Keratinocyte (primary cell): ENCODE results near the gene CD37. TPM values are rescaled to one million over a fixed set of nuclear protein-coding genes. Genes with fewer than 3 reads are reported as not detected.

ENCODE experiments used
- DNase-seq: peaks from one replicate; pipeline ENCODE4 v3.0.0-alpha.2; 2011; ENCODE audit warnings: low read depth, missing footprints, low spot score
- FAIRE-seq: peaks from 2 replicates; lab custom pipeline; 2011; peaks lifted over from hg19 to GRCh38; lab: Jason Lieb, UNC
- H2AFZ ChIP-seq: 2 replicates; pipeline ENCODE4 v1.6.0; 2012; ENCODE audit warnings: low read length, control low read depth, inconsistent platforms; ENCODE audit not compliant: control insufficient read depth
- H3K27ac ChIP-seq: 2 replicates; pipeline ENCODE4 v1.5.1; 2011; ENCODE audit warnings: low read length; ENCODE audit not compliant: control insufficient read depth, insufficient read depth
- H3K27me3 ChIP-seq: 3 replicates; pipeline ENCODE4 v1.6.0; 2011; ENCODE audit warnings: low read length; ENCODE audit not compliant: control insufficient read depth, insufficient read depth; ENCODE audit errors: extremely low read depth
- H3K36me3 ChIP-seq, 2 experiments: 2 replicates in 1 of 2; 3 replicates in 1 of 2; pipeline ENCODE4 v1.5.1; 2011; ENCODE audit warnings: low read length in 2 of 2, mild to moderate bottlenecking in 1 of 2; ENCODE audit not compliant: control insufficient read depth in 2 of 2, insufficient read depth in 2 of 2; ENCODE audit errors: extremely low read depth in 1 of 2
- H3K4me1 ChIP-seq: 3 replicates; pipeline ENCODE4 v1.5.1; 2011; ENCODE audit warnings: low read length; ENCODE audit not compliant: control insufficient read depth, insufficient read depth; ENCODE audit errors: extremely low read depth
- H3K4me2 ChIP-seq: 3 replicates; pipeline ENCODE4 v1.6.0; 2011; ENCODE audit warnings: low read depth, low read length; ENCODE audit not compliant: control insufficient read depth, insufficient read depth; ENCODE audit errors: extremely low read depth
- H3K4me3 ChIP-seq, 3 experiments: fragments of 200-600 bp in 1 of 3; sonication (generic) in 1 of 3; 2 replicates in 2 of 3; 3 replicates in 1 of 3; pipeline ENCODE4 v1.5.1; 2011 to 2016; ENCODE audit warnings: low read length in 3 of 3, mild to moderate bottlenecking in 3 of 3, control low read depth in 2 of 3, inconsistent platforms in 1 of 3, low read depth in 1 of 3, mixed read lengths in 1 of 3, mixed run types in 1 of 3, moderate library complexity in 1 of 3; ENCODE audit not compliant: control insufficient read depth in 2 of 3, insufficient read depth in 2 of 3; ENCODE audit errors: extremely low read depth in 1 of 3
- H3K79me2 ChIP-seq: 2 replicates; pipeline ENCODE4 v1.6.0; 2012; ENCODE audit warnings: low read length; ENCODE audit not compliant: control insufficient read depth, insufficient read depth
- H3K9ac ChIP-seq: 3 replicates; pipeline ENCODE4 v1.6.0; 2011; ENCODE audit warnings: low read length; ENCODE audit not compliant: control insufficient read depth, insufficient read depth; ENCODE audit errors: extremely low read depth
- H3K9me1 ChIP-seq: 3 replicates; pipeline ENCODE4 v1.6.0; 2011; ENCODE audit warnings: low read length; ENCODE audit not compliant: control insufficient read depth, insufficient read depth; ENCODE audit errors: extremely low read depth
- H3K9me3 ChIP-seq: 2 replicates; pipeline ENCODE4 v1.5.1; 2012; ENCODE audit warnings: low read depth, low read length; ENCODE audit not compliant: control insufficient read depth
- H4K20me1 ChIP-seq: 3 replicates; pipeline ENCODE4 v1.6.0; 2011; ENCODE audit warnings: low read length; ENCODE audit not compliant: control insufficient read depth, insufficient read depth; ENCODE audit errors: extremely low read depth
- EZH2 ChIP-seq: IDR thresholded peaks from one replicate; pipeline ENCODE4 v1.6.1; 2012; ENCODE audit warnings: inconsistent platforms, mild to moderate bottlenecking, low read length, moderate library complexity
- dilution Hi-C: fragments of 300-500 bp; cut with MboI; formaldehyde crosslinking; loops from one replicate; pipeline ENCODE4 v1.7.0; 2020; ENCODE audit warnings: low sequenced_read_pairs; ENCODE audit not compliant: extremely low pct_ligation_motif_present
- polyA plus RNA-seq, 5 experiments: library from polyadenylated mRNA; depleted of rRNA in 3 of 5; stranded (reverse) in 3 of 5; stranded (forward) in 1 of 5; unstranded in 1 of 5; fragments of >200 nt; gene quantifications; 1 replicate in 1 of 5; 2 replicates in 3 of 5; 3 replicates in 1 of 5; pipeline versions ENCODE4 v1.2.1 to v1.2.3, GENCODE V29; 2011 to 2012; ENCODE audit warnings: missing spikeins in 2 of 5, low read depth in 1 of 5, low replicate concordance in 1 of 5
- TF ChIP-seq, protein P1 (sequence below), 3 experiments: IDR thresholded peaks in 1 of 3; conservative IDR thresholded peaks in 1 of 3; optimal IDR thresholded peaks in 1 of 3; 2 replicates in 2 of 3; 3 replicates in 1 of 3; pipeline versions ENCODE3 to v1.5.1; 2011; ENCODE audit warnings: low read length in 3 of 3, mild to moderate bottlenecking in 3 of 3, moderate library complexity in 2 of 3, control low read depth in 1 of 3, inconsistent platforms in 1 of 3; ENCODE audit not compliant: insufficient read depth in 2 of 3; ENCODE audit errors: extremely low read depth in 1 of 3

CD37 gene
- polyA plus RNA-seq, 1 donor (not counting 4 experiments of a cell fraction or from before 2014, with no cell fraction given) = not detected

GRCh38 chr19:49362048-49362928, 27.1 kb downstream of the CD37 start, which contains the start of gene TEAD2:
Gene TEAD2 (minus strand): TSS chr19:49362416. CDS start chr19:49360075, 2,341 bp downstream.
- peak within 1 kb of the TSS; percentile 95 for H3K4me2 ChIP-seq
- H3K9me3 ChIP-seq = no peaks in the 10 kb centered on the region
- no peaks in the 10 kb centered on the region for H3K27me3 ChIP-seq
- TF ChIP-seq, protein P1, sequence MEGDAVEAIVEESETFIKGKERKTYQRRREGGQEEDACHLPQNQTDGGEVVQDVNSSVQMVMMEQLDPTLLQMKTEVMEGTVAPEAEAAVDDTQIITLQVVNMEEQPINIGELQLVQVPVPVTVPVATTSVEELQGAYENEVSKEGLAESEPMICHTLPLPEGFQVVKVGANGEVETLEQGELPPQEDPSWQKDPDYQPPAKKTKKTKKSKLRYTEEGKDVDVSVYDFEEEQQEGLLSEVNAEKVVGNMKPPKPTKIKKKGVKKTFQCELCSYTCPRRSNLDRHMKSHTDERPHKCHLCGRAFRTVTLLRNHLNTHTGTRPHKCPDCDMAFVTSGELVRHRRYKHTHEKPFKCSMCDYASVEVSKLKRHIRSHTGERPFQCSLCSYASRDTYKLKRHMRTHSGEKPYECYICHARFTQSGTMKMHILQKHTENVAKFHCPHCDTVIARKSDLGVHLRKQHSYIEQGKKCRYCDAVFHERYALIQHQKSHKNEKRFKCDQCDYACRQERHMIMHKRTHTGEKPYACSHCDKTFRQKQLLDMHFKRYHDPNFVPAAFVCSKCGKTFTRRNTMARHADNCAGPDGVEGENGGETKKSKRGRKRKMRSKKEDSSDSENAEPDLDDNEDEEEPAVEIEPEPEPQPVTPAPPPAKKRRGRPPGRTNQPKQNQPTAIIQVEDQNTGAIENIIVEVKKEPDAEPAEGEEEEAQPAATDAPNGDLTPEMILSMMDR (optimal IDR thresholded peaks at IDR 0.05 in 1 of 3, IDR thresholded peaks at IDR 0.05 in 1 of 3, conservative IDR thresholded peaks at IDR 0.05 in 1 of 3; ENCODE audit: extremely low read depth in 1 of 3, insufficient read depth in 2 of 3, low read length in 3 of 3) = no peak
- no peak for TF ChIP-seq EZH2
- peak within 1 kb of the TSS; percentile 86 for H2AFZ ChIP-seq
- DNase-seq (no peak), FAIRE-seq (no peak)
- H3K79me2 ChIP-seq = no peaks in the 10 kb centered on the region
- no peaks in the 10 kb centered on the region for H4K20me1 ChIP-seq
- H3K4me1 ChIP-seq = peaks cover 12% of the 10 kb centered on the region
- peaks cover 0 to 3% of the 10 kb centered on the region in 2 experiments for H3K36me3 ChIP-seq
- H3K27ac ChIP-seq = peak within 1 kb of the TSS; percentile 18
- peak within 1 kb of the TSS; percentile 68 to 82 (median 70) for H3K4me3 ChIP-seq
- peak within 1 kb of the TSS; percentile 76 for H3K9ac ChIP-seq
- H3K9me1 ChIP-seq = no peaks in the 10 kb centered on the region
- dilution Hi-C loops = no loop called here

- H3K27me3 ChIP-seq = no peaks in the 10 kb centered on the region
- FAIRE-seq (peak; percentile 5), DNase-seq (no peak)
- peak overlapping the region; percentile 63 for H2AFZ ChIP-seq
- H3K9me1 ChIP-seq = no peaks in the 10 kb centered on the region
- H3K36me3 ChIP-seq = peaks cover 0 to 3% of the 10 kb centered on the region in 2 experiments
- peaks cover 12% of the 10 kb centered on the region for H3K4me1 ChIP-seq
- TF ChIP-seq, protein P1 (optimal IDR thresholded peaks at IDR 0.05 in 1 of 3, IDR thresholded peaks at IDR 0.05 in 1 of 3, conservative IDR thresholded peaks at IDR 0.05 in 1 of 3; ENCODE audit: extremely low read depth in 1 of 3, insufficient read depth in 2 of 3, low read length in 3 of 3) = no peak
- TF ChIP-seq EZH2 = no peak
- peak overlapping the region; percentile 68 to 82 (median 70) for H3K4me3 ChIP-seq
- no peaks in the 10 kb centered on the region for H3K79me2 ChIP-seq
- dilution Hi-C loops = no loop called here
- no peaks in the 10 kb centered on the region for H4K20me1 ChIP-seq
- H3K4me2 ChIP-seq = peak overlapping the region; percentile 95
- H3K27ac ChIP-seq = peak overlapping the region; percentile 18
- peak overlapping the region; percentile 76 for H3K9ac ChIP-seq
- no peaks in the 10 kb centered on the region for H3K9me3 ChIP-seq
Measured at GRCh38 chr19:49362929-49363267, 27.7 kb downstream of the CD37 start.
